Ishikawa (cell line): Measurements from ENCODE around the gene ENG.

ENCODE experiments used
- CEBPB ChIP-seq: IDR thresholded peaks from 2 replicates; pipeline ENCODE4 v1.6.1; 2012
- CREB1 ChIP-seq: IDR thresholded peaks from 2 replicates; pipeline ENCODE4 v1.6.1; 2012; ENCODE audit warnings: low read depth
- EGR1 ChIP-seq: IDR thresholded peaks from 2 replicates; pipeline ENCODE4 v1.6.1; 2012
- EP300 ChIP-seq: IDR thresholded peaks from 2 replicates; pipeline ENCODE4 v1.6.1; 2012; ENCODE audit warnings: borderline replicate concordance
- FOXM1 ChIP-seq: IDR thresholded peaks from 2 replicates; pipeline ENCODE4 v1.6.1; 2012; ENCODE audit warnings: low read depth, borderline replicate concordance
- NFIC ChIP-seq: IDR thresholded peaks from 2 replicates; pipeline ENCODE4 v1.6.1; 2012
- RAD21 ChIP-seq: IDR thresholded peaks from 2 replicates; pipeline ENCODE4 v1.6.1; 2012; ENCODE audit warnings: low read depth
- REST ChIP-seq: IDR thresholded peaks from 2 replicates; pipeline ENCODE4 v1.6.1; 2012; ENCODE audit warnings: low read depth, mild to moderate bottlenecking
- TAF1 ChIP-seq: IDR thresholded peaks from 2 replicates; pipeline ENCODE4 v1.6.1; 2012; ENCODE audit warnings: low read depth, mild to moderate bottlenecking
- TCF12 ChIP-seq: IDR thresholded peaks from 2 replicates; pipeline ENCODE4 v1.6.1; 2012; ENCODE audit warnings: low read depth
- TEAD4 ChIP-seq: IDR thresholded peaks from 2 replicates; pipeline ENCODE4 v1.6.1; 2012
- YY1 ChIP-seq: IDR thresholded peaks from 2 replicates; pipeline ENCODE4 v1.6.1; 2012; ENCODE audit warnings: low read depth
- ZBTB7A ChIP-seq: IDR thresholded peaks from 2 replicates; pipeline ENCODE4 v1.6.1; 2012; ENCODE audit warnings: low read depth
- TF ChIP-seq, protein P1 (sequence below): IDR thresholded peaks from 2 replicates; pipeline ENCODE4 v1.6.1; 2012
- TF ChIP-seq, protein P2 (sequence below): IDR thresholded peaks from 2 replicates; pipeline ENCODE4 v1.6.1; 2012

ENG gene

GRCh38 chr9:127790094-127790855, 64.2 kb downstream of the ENG start:
- TF ChIP-seq TCF12 (no peak), REST (no peak), NFIC (no peak), YY1 (no peak), TEAD4 (no peak), TAF1 (no peak), RAD21 (no peak), EGR1 (no peak)
- TF ChIP-seq, protein P1, sequence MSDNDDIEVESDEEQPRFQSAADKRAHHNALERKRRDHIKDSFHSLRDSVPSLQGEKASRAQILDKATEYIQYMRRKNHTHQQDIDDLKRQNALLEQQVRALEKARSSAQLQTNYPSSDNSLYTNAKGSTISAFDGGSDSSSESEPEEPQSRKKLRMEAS: no peak
- TF ChIP-seq, protein P2, sequence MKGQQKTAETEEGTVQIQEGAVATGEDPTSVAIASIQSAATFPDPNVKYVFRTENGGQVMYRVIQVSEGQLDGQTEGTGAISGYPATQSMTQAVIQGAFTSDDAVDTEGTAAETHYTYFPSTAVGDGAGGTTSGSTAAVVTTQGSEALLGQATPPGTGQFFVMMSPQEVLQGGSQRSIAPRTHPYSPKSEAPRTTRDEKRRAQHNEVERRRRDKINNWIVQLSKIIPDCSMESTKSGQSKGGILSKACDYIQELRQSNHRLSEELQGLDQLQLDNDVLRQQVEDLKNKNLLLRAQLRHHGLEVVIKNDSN: no peak

DNA sequence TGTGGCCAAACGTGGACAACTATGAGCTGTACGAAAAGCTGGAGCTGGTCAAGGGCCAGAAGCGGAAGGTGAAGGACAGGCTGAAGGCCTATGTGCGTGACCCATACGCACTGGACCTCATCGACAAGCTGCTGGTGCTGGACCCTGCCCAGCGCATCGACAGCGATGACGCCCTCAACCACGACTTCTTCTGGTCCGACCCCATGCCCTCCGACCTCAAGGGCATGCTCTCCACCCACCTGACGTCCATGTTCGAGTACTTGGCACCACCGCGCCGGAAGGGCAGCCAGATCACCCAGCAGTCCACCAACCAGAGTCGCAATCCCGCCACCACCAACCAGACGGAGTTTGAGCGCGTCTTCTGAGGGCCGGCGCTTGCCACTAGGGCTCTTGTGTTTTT, 65.3 kb downstream of the ENG start:
- TF ChIP-seq FOXM1: no peak
- TF ChIP-seq RAD21: no peak
- no peak for TF ChIP-seq EGR1
- TF ChIP-seq, protein P1: no peak
- TF ChIP-seq REST: no peak
- TF ChIP-seq TCF12: no peak
- TF ChIP-seq, protein P2: no peak
- TF ChIP-seq ZBTB7A: no peak
- TF ChIP-seq EP300: no peak
- TF ChIP-seq TAF1: no peak
- no peak for TF ChIP-seq NFIC

- TF ChIP-seq RAD21 (no peak), EP300 (no peak), REST (no peak), ZBTB7A (no peak), FOXM1 (no peak), TAF1 (no peak), TCF12 (no peak), YY1 (no peak)
- TF ChIP-seq, protein P2: no peak
- TF ChIP-seq, protein P1: no peak
Observed at GRCh38 chr9:127788337-127789011, 66.0 kb downstream of the ENG start.

GRCh38 chr9:127786773-127787104, 67.7 kb downstream of the ENG start:
- TF ChIP-seq TCF12: no peak
- TF ChIP-seq, protein P2: no peak
- TF ChIP-seq TAF1: no peak
- TF ChIP-seq TEAD4: no peak
- no peak for TF ChIP-seq CEBPB
- no peak for TF ChIP-seq EP300
- TF ChIP-seq YY1: no peak
- no peak for TF ChIP-seq CREB1
- no peak for TF ChIP-seq FOXM1
- TF ChIP-seq ZBTB7A: no peak
